ENCODE results near the gene TMEM151B. TPM values are rescaled to one million over a fixed set of nuclear protein-coding genes. Genes with fewer than 3 reads are reported as not detected.

Gene TMEM151B
- polyA plus RNA-seq, 1 donor from 2014 or later: 66.0 TPM

DNA sequence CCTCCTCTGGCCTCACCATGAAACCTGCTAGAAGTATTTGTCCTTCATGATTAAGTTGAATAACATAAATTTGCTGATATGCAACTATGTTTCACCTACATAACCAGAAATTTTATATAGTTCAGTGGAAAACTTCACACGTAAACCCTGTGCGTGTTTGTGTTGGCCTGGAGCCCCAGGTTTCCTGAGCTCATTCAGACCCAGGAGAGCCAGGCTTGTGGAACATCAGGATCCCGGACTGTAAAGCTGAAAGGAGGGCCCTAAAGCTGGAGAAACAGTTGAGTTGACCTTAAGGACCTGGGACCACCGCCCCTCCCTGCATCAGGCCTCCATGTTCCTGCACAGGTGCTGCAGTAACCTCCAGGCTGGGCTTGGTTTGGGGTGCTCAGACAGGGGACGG lies 69.1 kb downstream of the TMEM151B start:
- TF ChIP-seq, protein P1, sequence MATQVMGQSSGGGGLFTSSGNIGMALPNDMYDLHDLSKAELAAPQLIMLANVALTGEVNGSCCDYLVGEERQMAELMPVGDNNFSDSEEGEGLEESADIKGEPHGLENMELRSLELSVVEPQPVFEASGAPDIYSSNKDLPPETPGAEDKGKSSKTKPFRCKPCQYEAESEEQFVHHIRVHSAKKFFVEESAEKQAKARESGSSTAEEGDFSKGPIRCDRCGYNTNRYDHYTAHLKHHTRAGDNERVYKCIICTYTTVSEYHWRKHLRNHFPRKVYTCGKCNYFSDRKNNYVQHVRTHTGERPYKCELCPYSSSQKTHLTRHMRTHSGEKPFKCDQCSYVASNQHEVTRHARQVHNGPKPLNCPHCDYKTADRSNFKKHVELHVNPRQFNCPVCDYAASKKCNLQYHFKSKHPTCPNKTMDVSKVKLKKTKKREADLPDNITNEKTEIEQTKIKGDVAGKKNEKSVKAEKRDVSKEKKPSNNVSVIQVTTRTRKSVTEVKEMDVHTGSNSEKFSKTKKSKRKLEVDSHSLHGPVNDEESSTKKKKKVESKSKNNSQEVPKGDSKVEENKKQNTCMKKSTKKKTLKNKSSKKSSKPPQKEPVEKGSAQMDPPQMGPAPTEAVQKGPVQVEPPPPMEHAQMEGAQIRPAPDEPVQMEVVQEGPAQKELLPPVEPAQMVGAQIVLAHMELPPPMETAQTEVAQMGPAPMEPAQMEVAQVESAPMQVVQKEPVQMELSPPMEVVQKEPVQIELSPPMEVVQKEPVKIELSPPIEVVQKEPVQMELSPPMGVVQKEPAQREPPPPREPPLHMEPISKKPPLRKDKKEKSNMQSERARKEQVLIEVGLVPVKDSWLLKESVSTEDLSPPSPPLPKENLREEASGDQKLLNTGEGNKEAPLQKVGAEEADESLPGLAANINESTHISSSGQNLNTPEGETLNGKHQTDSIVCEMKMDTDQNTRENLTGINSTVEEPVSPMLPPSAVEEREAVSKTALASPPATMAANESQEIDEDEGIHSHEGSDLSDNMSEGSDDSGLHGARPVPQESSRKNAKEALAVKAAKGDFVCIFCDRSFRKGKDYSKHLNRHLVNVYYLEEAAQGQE (IDR thresholded peaks at IDR 0.05; ENCODE audit: borderline replicate concordance): no peak
- TF ChIP-seq POLR2AphosphoS5 (IDR thresholded peaks at IDR 0.05) (no peak), MXI1 (conservative IDR thresholded peaks at IDR 0.05; ENCODE audit: poor library complexity, severe bottlenecking) (no peak), EP300 (conservative IDR thresholded peaks at IDR 0.05; ENCODE audit: poor library complexity, severe bottlenecking) (no peak), RAD21 (conservative IDR thresholded peaks at IDR 0.05) (no peak), TAF1 (IDR thresholded peaks at IDR 0.05; ENCODE audit: low read depth) (no peak), EZH2 (IDR thresholded peaks at IDR 0.05; ENCODE audit: borderline replicate concordance, insufficient read depth, low read length, poor library complexity, severe bottlenecking) (no peak), SMC3 (conservative IDR thresholded peaks at IDR 0.05; ENCODE audit: poor library complexity) (no peak)
- TF ChIP-seq, protein P2, sequence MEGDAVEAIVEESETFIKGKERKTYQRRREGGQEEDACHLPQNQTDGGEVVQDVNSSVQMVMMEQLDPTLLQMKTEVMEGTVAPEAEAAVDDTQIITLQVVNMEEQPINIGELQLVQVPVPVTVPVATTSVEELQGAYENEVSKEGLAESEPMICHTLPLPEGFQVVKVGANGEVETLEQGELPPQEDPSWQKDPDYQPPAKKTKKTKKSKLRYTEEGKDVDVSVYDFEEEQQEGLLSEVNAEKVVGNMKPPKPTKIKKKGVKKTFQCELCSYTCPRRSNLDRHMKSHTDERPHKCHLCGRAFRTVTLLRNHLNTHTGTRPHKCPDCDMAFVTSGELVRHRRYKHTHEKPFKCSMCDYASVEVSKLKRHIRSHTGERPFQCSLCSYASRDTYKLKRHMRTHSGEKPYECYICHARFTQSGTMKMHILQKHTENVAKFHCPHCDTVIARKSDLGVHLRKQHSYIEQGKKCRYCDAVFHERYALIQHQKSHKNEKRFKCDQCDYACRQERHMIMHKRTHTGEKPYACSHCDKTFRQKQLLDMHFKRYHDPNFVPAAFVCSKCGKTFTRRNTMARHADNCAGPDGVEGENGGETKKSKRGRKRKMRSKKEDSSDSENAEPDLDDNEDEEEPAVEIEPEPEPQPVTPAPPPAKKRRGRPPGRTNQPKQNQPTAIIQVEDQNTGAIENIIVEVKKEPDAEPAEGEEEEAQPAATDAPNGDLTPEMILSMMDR (IDR thresholded peaks at IDR 0.05; ENCODE audit: poor library complexity, severe bottlenecking): no peak
- no peaks in the 10 kb centered on the region for H3K79me2 ChIP-seq (replicated peaks; ENCODE audit: insufficient read depth, low read length)
- H3K9ac ChIP-seq (ENCODE audit: low read length): no peak overlapping the region
- no peak overlapping the region for H3K4me3 ChIP-seq (ENCODE audit: low read length)
- H2AFZ ChIP-seq (ENCODE audit: low read depth, low read length): no peak overlapping the region
- H3F3A ChIP-seq (ENCODE audit: insufficient read depth, low read length, poor library complexity, severe bottlenecking): no peaks in the 10 kb centered on the region
- no peaks in the 10 kb centered on the region for H3K27me3 ChIP-seq (ENCODE audit: insufficient read depth, low read depth, low read length)
- no peak overlapping the region for H3K27ac ChIP-seq (ENCODE audit: low read length)
- H3K9me2 ChIP-seq (ENCODE audit: insufficient read depth, low read length): no peaks in the 10 kb centered on the region
- H4K20me1 ChIP-seq (ENCODE audit: insufficient read depth): no peaks in the 10 kb centered on the region
- no peaks in the 10 kb centered on the region for H3K36me3 ChIP-seq (ENCODE audit: insufficient read depth, low read length)
- H3K4me2 ChIP-seq (ENCODE audit: low read length): no peak overlapping the region
- H3K9me3 ChIP-seq (ENCODE audit: low read length): no peaks in the 10 kb centered on the region

DNA sequence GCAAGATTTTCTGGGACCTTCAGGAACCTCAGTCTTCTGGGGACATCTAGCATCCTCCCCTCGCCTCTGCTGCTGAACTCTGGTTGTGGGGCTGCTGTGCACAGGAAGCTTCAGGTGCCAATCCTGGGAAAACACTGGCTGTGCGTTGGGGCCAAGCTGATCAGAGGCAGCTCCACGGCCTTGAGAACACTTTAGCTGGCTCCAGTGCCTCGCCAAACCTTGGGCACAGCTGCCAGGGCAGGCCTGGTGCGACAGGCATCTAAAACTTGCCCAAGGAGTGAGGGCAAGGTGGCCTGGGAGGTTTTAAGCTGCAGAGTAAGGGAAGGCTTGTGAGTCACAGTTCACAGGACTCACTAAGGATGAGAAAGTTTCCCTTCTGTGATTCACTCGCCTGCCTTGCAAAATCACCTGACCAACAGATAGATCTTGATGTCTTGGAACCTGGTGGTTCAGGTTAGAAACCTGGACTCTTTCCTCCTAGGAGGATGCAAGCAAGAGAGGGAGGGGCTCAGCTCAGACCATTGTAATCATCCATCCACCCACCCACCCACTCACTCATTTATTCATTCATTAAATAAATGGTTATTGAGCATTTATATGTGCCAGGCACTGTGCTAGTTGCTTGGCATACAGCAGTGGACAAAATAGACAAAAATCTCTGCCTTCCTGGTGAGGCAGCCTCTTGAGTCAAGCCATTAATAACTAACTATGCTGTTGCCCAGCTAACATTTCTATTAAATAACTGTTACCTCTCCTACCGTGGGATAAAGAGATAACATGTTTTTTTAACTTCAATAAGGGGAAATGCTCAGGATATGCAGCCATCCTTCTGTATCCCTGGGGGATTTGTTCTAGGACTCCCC lies 69.7 kb downstream of the TMEM151B start:
- no peak overlapping the region for H3K27ac ChIP-seq (ENCODE audit: low read length)
- TF ChIP-seq, protein P1 (IDR thresholded peaks at IDR 0.05; ENCODE audit: borderline replicate concordance): no peak
- TF ChIP-seq POLR2AphosphoS5 (IDR thresholded peaks at IDR 0.05) (no peak), EZH2 (IDR thresholded peaks at IDR 0.05; ENCODE audit: borderline replicate concordance, insufficient read depth, low read length, poor library complexity, severe bottlenecking) (no peak), SMC3 (conservative IDR thresholded peaks at IDR 0.05; ENCODE audit: poor library complexity) (no peak), RAD21 (conservative IDR thresholded peaks at IDR 0.05) (no peak), MXI1 (conservative IDR thresholded peaks at IDR 0.05; ENCODE audit: poor library complexity, severe bottlenecking) (no peak), EP300 (conservative IDR thresholded peaks at IDR 0.05; ENCODE audit: poor library complexity, severe bottlenecking) (no peak), TAF1 (IDR thresholded peaks at IDR 0.05; ENCODE audit: low read depth) (no peak)
- TF ChIP-seq, protein P2 (IDR thresholded peaks at IDR 0.05; ENCODE audit: poor library complexity, severe bottlenecking): no peak

More for the DNA sequence above, 69.7 kb downstream of the TMEM151B start:
- Histone ChIP-seq H3K79me2 (replicated peaks; ENCODE audit: insufficient read depth, low read length) (no peaks in the 10 kb centered on the region), H3K9ac (ENCODE audit: low read length) (no peak overlapping the region), H3K4me2 (ENCODE audit: low read length) (no peak overlapping the region), H3K9me2 (ENCODE audit: insufficient read depth, low read length) (no peaks in the 10 kb centered on the region), H4K20me1 (ENCODE audit: insufficient read depth) (no peaks in the 10 kb centered on the region), H3K27me3 (ENCODE audit: insufficient read depth, low read depth, low read length) (no peaks in the 10 kb centered on the region), H3F3A (ENCODE audit: insufficient read depth, low read length, poor library complexity, severe bottlenecking) (no peaks in the 10 kb centered on the region), H3K9me3 (ENCODE audit: low read length) (no peaks in the 10 kb centered on the region), H3K4me3 (ENCODE audit: low read length) (no peak overlapping the region), H2AFZ (ENCODE audit: low read depth, low read length) (no peak overlapping the region), H3K36me3 (ENCODE audit: insufficient read depth, low read length) (no peaks in the 10 kb centered on the region)
